ENCODE measurements around the gene CFAP251. TPM values are rescaled to one million over a fixed set of nuclear protein-coding genes. Genes with fewer than 3 reads are reported as not detected.

CFAP251 gene
- total RNA-seq, 1 experiment from 2014 or later, result 1.7 TPM

DNA sequence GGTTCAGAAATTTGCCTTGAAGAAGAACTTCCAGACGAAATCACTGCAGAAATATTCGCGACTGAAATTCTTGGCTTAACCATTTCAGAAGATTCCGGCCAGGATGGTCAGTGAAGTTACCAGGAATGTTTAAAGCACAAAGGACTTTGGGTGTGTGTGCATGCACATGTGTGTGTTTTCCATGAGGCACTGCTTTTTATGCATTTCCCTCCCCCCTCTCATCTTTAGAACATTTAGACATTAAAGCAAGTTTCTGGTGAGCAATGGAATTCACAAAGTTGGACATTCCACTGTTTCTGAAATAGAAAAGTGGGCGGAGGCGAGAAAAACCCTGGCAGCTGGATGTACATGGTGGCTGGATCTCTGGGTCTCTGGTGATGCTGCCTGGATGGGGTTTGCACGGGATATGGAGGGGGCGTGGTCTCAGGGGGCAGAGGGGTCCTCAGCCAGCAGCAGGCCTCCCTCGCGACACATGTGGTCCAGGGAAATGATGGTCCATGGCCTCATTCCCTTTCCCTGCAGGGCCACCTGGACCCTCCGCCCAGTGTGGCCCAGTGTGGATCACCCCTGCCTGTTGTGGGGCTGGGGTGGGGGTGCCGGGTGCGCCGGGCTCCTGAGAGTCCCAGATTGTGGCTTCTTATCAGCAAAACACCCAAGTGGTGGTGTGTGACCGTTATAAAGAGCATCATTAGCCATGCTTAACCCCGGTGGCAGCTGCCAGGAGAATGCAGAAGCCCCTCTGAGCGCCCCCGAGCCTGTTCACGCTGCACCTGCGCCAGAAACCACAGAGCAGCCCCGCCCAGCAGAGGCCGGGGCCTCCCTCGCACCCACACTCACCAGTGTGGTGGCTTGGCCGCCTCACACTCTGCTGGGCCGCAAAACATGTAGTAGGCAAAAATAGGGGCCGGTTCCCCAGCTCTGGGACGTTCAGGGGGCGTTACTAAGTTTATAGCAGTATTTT is 85.5 kb downstream of the CFAP251 start:
- H3K27me3 ChIP-seq, result no peaks in the 10 kb centered on the region
- no peak for DNase-seq
- H3K4me3 ChIP-seq, result no peak overlapping the region
- no peaks in the 10 kb centered on the region for H3K36me3 ChIP-seq
- no peaks in the 10 kb centered on the region for H3K9me3 ChIP-seq

DNA sequence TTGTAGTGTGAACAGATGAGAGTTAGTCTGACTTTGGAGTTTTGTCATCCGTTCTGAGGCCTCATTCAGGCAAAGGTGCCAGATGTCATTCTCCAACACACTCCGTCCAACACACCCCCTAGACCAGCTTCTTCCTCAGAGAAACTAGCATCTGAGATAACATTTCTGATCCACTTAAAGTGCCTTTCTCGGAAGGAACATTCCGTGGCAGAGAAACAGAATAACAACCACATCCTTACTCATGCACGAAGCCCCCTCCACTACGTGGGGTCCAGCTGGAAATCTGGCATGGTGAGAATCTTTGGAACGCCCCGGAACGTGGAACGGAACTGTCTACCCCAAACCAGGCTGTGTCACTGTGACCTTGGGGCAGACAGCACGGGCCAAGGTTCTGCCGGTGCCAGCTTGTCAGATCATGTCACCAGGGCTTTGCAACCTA is 86.3 kb downstream of the CFAP251 start:
- Histone ChIP-seq H3K36me3 (no peaks in the 10 kb centered on the region), H3K27me3 (no peaks in the 10 kb centered on the region), H3K9me3 (no peaks in the 10 kb centered on the region), H3K4me3 (no peak overlapping the region)
- no peak for DNase-seq

DNA sequence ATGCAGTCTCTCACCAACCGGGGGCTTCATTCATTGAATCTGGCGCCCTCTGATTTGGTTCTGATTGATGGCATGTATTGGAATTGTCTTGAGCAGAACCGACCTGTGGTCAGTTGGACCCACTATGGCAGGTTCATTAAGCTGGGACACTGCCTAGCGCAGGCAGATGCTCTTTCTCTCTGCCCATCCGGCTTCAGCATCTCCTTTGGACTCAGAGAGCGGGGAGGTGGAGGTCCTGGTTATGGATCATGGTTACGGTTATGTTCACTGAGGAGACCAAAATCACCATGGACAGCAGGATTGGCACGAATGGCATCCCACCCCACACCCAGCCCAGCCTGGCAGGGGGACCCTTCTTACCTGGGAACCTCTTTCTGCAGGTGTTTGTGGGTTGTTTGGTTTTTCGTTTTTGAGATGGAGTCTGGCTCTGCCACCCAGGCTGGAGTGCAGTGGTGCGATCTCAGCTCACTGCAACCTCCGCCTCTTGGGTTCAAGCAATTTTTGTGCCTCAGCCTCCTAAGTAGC is 86.9 kb downstream of the CFAP251 start:
- DNase-seq, result no peak
- H3K4me3 ChIP-seq, result no peak overlapping the region
- no peaks in the 10 kb centered on the region for H3K27me3 ChIP-seq
- H3K9me3 ChIP-seq, result no peaks in the 10 kb centered on the region
- no peaks in the 10 kb centered on the region for H3K36me3 ChIP-seq

DNA sequence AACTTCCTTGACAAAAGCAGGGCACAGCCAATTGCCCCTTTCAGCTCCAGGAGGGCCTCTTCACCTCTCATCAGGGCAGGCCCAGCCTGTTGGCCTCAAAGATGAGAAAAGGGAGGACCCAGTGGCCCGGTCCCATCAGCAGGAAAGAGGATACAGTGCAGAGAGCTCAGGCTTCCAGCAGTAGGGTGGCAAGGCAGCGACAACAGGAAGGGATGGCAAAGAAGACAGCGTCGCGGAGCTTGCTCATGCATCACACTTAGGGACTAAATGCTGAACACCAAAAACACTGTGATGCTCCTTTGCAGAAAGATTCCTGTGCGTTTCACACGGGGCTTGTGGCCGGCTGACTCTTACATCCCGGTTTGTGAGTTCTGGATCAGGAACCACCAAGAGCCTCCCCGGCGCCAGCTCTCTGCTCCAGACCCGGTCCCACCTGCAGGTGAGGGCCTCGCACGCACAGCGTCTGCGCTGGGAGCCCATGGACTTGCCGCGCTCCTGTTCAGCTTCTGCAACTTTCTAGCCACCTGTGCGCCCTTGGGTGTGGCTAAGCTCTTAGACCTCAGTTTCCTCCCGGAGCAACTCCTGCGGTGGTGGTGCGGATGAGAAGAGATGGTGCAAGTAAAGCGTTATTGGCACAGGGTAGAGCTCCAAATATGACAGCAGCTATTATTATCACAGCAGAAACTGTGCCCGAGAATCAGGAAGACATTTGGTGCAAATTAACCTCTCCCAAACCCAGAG is 88.0 kb downstream of the CFAP251 start:
- no peaks in the 10 kb centered on the region for H3K27me3 ChIP-seq
- H3K9me3 ChIP-seq, result no peaks in the 10 kb centered on the region
- no peaks in the 10 kb centered on the region for H3K36me3 ChIP-seq
- no peak for DNase-seq
- H3K4me3 ChIP-seq, result no peak overlapping the region

DNA sequence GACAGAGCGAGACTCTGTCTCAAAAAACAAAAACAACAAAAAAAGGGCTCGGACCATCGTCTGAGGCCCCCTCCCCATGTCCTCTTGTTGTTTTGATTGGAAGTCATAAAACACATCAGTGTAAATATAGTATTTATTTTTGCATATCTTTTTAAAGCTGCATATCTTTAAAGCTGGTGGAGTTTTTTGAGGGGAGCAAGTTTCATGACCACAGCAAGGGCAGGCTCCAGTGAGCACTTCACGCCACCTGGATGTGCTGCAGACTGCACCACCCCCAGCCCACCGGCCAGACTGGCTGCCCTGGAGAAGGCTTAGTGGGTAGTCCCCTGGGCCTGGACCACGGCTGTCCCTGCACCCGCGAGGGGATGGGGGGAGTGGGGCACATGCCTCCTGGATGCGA is 91.3 kb downstream of the CFAP251 start:
- DNase-seq, result no peak
- Histone ChIP-seq H3K4me3 (no peak overlapping the region), H3K36me3 (no peaks in the 10 kb centered on the region), H3K9me3 (no peaks in the 10 kb centered on the region), H3K27me3 (no peaks in the 10 kb centered on the region)

DNA sequence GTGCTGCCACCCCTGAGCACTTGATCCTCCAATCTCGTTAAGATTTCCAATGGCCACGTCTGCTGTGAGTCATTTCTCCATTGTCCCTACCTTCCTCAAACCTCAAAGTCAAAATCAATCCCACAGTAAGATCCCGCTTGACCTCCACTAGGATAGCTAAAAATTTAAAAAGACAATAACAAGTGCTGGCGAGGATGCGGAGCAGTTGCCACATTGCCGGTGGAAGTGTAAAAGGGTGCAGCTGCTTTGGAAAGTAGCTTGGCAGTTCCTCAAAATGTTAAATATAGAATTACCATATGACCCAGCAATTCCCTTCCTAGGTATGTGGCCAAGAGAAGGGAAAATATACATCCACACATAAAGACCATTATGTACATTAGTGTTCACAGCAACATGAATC is 93.8 kb downstream of the CFAP251 start:
- no peak for DNase-seq
- no peak overlapping the region for H3K4me3 ChIP-seq
- no peaks in the 10 kb centered on the region for H3K9me3 ChIP-seq
- H3K36me3 ChIP-seq, result no peaks in the 10 kb centered on the region
- H3K27me3 ChIP-seq, result no peaks in the 10 kb centered on the region

DNA sequence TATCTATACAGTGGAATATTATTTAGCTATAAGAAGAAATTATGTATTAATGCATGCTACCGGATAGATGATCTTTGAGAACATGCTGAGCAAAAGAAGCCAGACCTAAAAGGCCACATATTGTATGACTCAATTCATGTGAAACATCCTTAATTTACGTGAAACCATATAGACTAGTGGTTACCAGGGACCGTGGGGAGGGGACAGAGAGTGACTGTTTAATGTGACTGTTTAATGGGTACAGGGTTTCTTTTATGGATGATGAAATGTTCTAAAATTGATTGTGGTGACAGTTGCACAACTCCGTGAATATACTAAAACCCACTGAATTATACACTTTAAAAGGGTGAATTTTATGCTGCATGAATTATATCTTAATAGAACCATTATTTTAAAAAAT is 94.7 kb downstream of the CFAP251 start:
- H3K9me3 ChIP-seq, result no peaks in the 10 kb centered on the region
- H3K4me3 ChIP-seq, result no peak overlapping the region
- no peaks in the 10 kb centered on the region for H3K36me3 ChIP-seq
- DNase-seq, result no peak
- no peaks in the 10 kb centered on the region for H3K27me3 ChIP-seq

DNA sequence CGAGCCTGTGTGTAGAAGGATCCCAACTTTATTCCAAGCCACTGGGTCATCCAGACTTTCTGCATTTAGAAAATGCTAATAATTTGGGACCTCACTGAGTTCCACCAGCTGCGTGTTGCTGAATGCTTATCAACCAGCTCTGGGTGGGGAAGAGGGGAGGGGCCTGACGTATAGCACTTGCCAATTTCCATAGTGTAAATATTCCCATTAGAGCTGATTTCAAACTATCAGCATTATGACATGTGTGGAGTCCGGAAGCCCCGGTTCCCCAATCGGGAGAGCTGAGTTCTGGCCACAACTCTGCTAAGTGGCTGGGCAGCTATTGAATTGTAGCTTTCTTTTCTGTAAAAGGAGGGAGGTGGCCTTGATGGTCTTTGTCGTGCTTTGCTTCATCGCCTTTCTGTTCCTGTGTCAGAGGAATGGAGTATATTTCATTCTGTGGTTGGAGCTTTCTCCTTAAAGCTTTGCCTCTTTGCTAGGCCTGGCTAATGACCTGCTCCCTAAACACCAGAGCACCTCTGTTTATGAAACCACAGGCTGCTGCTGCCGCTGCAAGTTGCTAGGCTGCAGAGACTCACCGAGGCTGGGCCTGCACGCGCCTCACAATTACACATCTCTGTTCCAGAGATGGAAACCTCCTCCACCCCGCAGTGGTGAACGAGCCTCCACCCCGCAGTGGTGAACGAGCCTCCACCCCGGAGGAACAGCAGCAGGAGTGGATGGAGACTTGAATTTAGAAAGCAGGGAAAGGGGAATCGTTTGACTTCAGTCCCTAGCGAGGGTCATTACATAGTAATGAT is 95.6 kb downstream of the CFAP251 start:
- 0 out of 2 replicates have a peak, but pooled peaks cover 2% of the 10 kb centered on the region for H3K9me3 ChIP-seq
- no peak for DNase-seq
- no peaks in the 10 kb centered on the region for H3K27me3 ChIP-seq
- no peaks in the 10 kb centered on the region for H3K36me3 ChIP-seq
- no peak overlapping the region for H3K4me3 ChIP-seq

DNA sequence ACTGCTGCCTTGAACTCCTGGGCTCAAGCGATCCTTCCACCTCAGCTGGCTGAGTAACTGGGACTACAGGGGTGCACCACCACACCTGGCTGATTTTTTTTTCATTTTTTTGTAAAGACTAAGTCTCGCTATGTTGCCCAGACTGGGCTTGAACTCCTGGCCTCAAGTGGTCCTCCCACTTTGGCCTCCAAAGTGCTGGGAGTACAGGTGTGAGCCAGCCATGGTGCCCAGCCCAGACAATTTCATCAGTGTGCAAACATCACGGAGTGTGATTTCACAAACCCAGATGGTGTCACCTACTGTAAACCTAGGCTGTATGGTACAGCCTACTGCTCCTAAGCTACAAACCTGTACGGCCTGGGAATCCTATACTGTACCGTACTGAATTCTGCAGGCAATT is 96.4 kb downstream of the CFAP251 start:
- H3K36me3 ChIP-seq, result no peaks in the 10 kb centered on the region
- DNase-seq, result no peak
- 0 out of 2 replicates have a peak, but pooled peaks cover 2% of the 10 kb centered on the region for H3K9me3 ChIP-seq
- no peak overlapping the region for H3K4me3 ChIP-seq
- no peaks in the 10 kb centered on the region for H3K27me3 ChIP-seq

DNA sequence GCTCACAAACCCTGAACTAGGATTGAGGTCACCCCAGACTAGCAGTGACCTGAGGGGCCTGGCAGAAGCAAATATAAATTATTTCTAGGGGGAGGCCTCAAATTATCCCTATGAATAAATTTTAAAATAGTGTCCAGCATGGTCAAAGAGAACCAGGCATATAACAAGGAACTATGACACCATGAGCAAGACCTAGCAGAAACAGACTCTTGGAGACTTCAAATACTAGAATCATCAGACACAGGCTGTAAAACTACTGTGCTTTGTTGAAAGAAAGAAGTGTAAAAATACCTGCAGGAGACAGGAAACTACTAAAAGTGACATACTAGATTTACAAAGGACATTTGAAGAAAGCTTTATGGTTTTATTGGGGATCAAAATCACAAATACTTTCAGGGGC is 100.1 kb downstream of the CFAP251 start:
- Histone ChIP-seq H3K4me3 (no peak overlapping the region), H3K9me3 (0 out of 2 replicates have a peak, but pooled peaks cover 2% of the 10 kb centered on the region), H3K27me3 (no peaks in the 10 kb centered on the region), H3K36me3 (no peaks in the 10 kb centered on the region)
- no peak for DNase-seq

DNA sequence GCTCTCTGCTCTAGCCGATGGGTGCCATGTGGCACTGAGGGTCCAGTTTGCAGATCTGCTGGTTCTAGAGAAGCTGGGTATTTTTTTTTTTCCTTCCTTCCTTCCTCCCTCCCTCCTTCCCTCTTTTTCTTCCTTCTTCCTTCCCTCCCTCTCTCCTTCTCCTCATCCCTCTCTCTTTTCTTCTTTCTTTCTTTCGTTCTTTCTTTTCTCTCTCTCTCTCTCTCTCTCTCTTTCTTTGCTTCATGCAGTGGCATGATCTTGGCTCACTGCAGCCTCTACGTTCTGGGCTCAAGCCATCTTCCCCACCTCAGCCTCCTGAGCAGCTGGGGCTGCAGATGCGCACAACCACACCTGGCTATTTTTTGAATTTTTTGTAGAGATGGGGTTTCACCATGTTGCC is 100.5 kb downstream of the CFAP251 start:
- no peak for DNase-seq
- 0 out of 2 replicates have a peak, but pooled peaks cover 2% of the 10 kb centered on the region for H3K9me3 ChIP-seq
- H3K36me3 ChIP-seq, result no peaks in the 10 kb centered on the region

DNA sequence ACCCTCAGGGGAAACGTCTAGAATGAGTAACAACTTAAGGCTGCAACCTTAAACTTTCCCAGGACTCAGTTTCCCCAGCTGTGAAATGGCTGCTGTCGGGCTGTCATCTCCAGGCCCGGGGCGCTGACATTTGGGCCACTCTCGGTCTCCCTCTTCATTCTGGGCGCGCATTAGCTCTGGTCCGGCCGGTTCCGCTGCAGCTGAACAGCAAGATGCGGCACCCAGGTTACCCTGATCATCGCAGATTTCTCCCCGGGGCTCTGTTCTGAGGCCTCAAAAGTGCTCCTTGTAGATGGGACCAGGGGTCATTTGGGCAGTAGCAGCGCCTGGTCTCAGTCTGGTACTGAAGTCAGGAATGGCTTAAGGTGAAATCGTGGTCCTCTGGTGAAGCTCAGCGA is 102.4 kb downstream of the CFAP251 start:
- H3K4me3 ChIP-seq, result peak overlapping the region; percentile 54
- no peak for DNase-seq
- H3K9me3 ChIP-seq, result 0 out of 2 replicates have a peak, but pooled peaks cover 2% of the 10 kb centered on the region
- H3K27me3 ChIP-seq, result no peaks in the 10 kb centered on the region
- no peaks in the 10 kb centered on the region for H3K36me3 ChIP-seq

More for the DNA sequence above, 100.5 kb downstream of the CFAP251 start:
- H3K4me3 ChIP-seq, result no peak overlapping the region
- H3K27me3 ChIP-seq, result no peaks in the 10 kb centered on the region

DNA sequence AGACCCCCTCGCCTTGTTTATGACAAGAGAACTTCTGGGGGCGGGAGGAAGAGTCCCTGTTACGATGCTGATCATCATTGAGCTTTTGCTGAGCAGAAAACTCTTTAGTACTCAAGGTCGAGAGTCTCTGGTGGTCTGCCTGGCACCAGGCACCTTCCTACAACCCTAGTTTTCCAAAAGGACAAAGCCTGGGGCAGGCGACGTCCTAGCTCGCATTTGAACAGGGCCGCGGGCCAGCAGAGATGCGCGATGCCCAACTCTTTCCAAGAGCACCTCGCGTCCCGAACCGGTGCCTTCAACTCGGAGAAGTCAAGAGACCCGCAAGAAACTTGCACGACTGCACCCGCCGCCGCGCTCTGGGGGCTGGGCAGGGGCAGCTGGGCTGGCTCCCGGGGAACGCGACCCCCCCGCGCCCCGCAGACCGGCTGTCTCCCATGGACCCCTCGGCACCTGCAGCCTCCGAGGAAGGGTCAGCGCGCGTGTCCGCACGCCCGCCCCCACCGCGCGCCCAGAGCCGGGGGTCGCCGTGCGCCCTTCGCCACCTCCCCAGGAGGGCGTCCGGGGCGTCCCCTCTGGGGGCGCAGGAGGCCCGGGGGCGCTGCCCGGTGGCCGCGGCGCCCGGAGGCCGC is 102.9 kb downstream of the CFAP251 start:
- peak; percentile 27 for DNase-seq
- H3K36me3 ChIP-seq, result no peaks in the 10 kb centered on the region
- H3K9me3 ChIP-seq, result 0 out of 2 replicates have a peak, but pooled peaks cover 2% of the 10 kb centered on the region
- H3K4me3 ChIP-seq, result peak overlapping the region; percentile 54
- no peaks in the 10 kb centered on the region for H3K27me3 ChIP-seq

DNA sequence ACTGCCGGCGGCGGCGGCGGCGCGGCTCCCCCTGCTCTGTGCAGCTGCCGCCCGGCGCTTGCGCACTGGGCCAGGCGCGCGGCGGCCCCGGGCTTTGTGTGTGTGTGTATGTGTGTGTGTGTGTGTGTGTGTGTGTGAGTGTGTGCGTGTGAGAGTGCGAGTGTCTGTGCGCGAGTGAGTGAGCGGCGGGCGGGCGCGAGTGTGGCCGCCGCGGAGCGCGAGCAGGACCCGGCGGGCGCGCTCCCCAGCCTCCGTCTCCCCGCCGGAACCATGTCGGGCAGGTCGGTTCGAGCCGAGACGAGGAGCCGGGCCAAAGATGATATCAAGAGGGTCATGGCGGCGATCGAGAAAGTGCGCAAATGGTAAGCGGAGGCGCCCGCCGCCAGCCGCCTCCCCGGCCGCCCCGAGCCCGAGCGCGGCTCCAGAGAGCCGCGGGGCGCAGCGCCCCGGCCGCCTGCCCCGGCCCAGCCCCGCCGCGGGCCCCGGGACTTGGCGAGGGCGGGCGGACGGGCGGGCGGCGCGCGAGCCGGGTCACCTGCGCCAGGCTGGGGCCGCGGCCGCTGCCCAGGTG is 103.5 kb downstream of the CFAP251 start, which contains the start of gene BCL7A:
Gene BCL7A (plus strand): TSS at position 63 of the 571 bp plus-strand sequence. CDS start 208 bp downstream, at position 271.
- peak within 1 kb of the TSS; percentile 54 for H3K4me3 ChIP-seq
- H3K9me3 ChIP-seq, result 0 out of 2 replicates have a peak, but pooled peaks cover 2% of the 10 kb centered on the region
- no peaks in the 10 kb centered on the region for H3K27me3 ChIP-seq
- peak; percentile 55 for DNase-seq
- H3K36me3 ChIP-seq, result no peaks in the 10 kb centered on the region
